K562 (cell line): Measurements from ENCODE around the gene CSNK1D. TPM values are rescaled to one million over a fixed set of nuclear protein-coding genes. Genes with fewer than 3 reads are reported as not detected.

Experiments used
- ARID1B ChIP-seq: fragments of 450-650 bp; IDR thresholded peaks from 2 replicates; pipeline ENCODE4 v1.6.1; 2016; ENCODE audit warnings: antibody characterized with exemption, mild to moderate bottlenecking, inconsistent platforms
- ATF7 ChIP-seq: fragments of 450-650 bp; IDR thresholded peaks from 2 replicates; pipeline ENCODE4 v1.7.1; 2014; ENCODE audit warnings: mild to moderate bottlenecking, moderate library complexity
- BHLHE40 ChIP-seq: IDR thresholded peaks from 2 replicates; pipeline ENCODE4 v1.6.1; 2011; ENCODE audit warnings: low read length, improper control_type of control experiment
- FOSL1 ChIP-seq: fragments of 200-800 bp; sonication (Bioruptor generic); conservative IDR thresholded peaks from 2 replicates; pipeline ENCODE4 v1.6.1; 2016; ENCODE audit warnings: missing genetic modification characterization, missing compliant biosample characterization
- HMBOX1 ChIP-seq: sonication (generic); IDR thresholded peaks from 2 replicates; pipeline ENCODE4 v1.6.1; 2016
- JUNB ChIP-seq: fragments of 450-650 bp; formaldehyde crosslinking; conservative IDR thresholded peaks from 2 replicates; pipeline ENCODE4 v1.4.0; 2020; ENCODE audit warnings: mild to moderate bottlenecking
- JUND ChIP-seq, 2 experiments: IDR thresholded peaks; 2 replicates in 1 of 2; 3 replicates in 1 of 2; pipeline ENCODE4 v1.6.1; 2011; ENCODE audit warnings: borderline replicate concordance in 2 of 2, low read depth in 2 of 2, low read length in 2 of 2, improper control_type of control experiment in 1 of 2, missing biosample characterization in 1 of 2, missing genetic modification characterization in 1 of 2, missing genetic modification reagents in 1 of 2
- MBD2 ChIP-seq: sonication (generic); IDR thresholded peaks from 2 replicates; pipeline ENCODE4 v1.6.1; 2016; ENCODE audit warnings: low read depth, borderline replicate concordance
- NRF1 ChIP-seq, 2 experiments: fragments of 450-650 bp; IDR thresholded peaks in 1 of 2; conservative IDR thresholded peaks in 1 of 2; 2 replicates each; pipeline ENCODE4 v1.6.1; 2014; ENCODE audit warnings: mild to moderate bottlenecking in 2 of 2
- POLR2G ChIP-seq: fragments of 200-400 bp; formaldehyde crosslinking; IDR thresholded peaks from 2 replicates; pipeline ENCODE4 v1.6.1; 2017; ENCODE audit warnings: low read depth, mild to moderate bottlenecking, antibody characterized with exemption, low read length, moderate library complexity
- SIX5 ChIP-seq, 2 experiments: IDR thresholded peaks; 2 replicates each; pipeline ENCODE4 v1.6.1; 2011; ENCODE audit warnings: low read length in 2 of 2, borderline replicate concordance in 1 of 2, low read depth in 1 of 2, mild to moderate bottlenecking in 1 of 2, moderate library complexity in 1 of 2; ENCODE audit not compliant: insufficient read depth in 1 of 2
- TARDBP ChIP-seq: fragments of 450-650 bp; IDR thresholded peaks from 2 replicates; pipeline ENCODE4 v1.6.1; 2016
- ZBTB33 ChIP-seq: sonication (generic); formaldehyde crosslinking; IDR thresholded peaks from 2 replicates; pipeline ENCODE4 v1.8.1; 2023; ENCODE audit warnings: mild to moderate bottlenecking, missing genetic modification reagents
- ZNF395 ChIP-seq: fragments of 200-800 bp; sonication (Bioruptor generic); IDR thresholded peaks from 2 replicates; pipeline ENCODE4 v1.6.1; 2017; ENCODE audit warnings: missing genetic modification characterization, missing compliant biosample characterization
- polyA plus RNA-seq, 8 experiments: library from polyadenylated mRNA; depleted of rRNA in 4 of 8; stranded (reverse) in 5 of 8; unstranded in 3 of 8; fragments of >200 nt; fragmentation: Nextera tagmentation in 2 of 8; fragmentation: Illumina TruSeq in 1 of 8; extraction: Ambion mirVana in 2 of 8; extraction: Trizol in 1 of 8; gene quantifications; 2 replicates each; pipeline versions ENCODE4 v1.2.1 to v1.2.3, GENCODE V29; 2011 to 2014; ENCODE audit warnings: inconsistent platforms in 1 of 8, missing spikeins in 1 of 8
- total RNA-seq, 7 experiments: library from RNA; depleted of rRNA in 6 of 7; stranded (reverse); fragments of >200 nt in 6 of 7; fragmentation: Illumina TruSeq in 2 of 7; extraction: Trizol in 2 of 7; gene quantifications; 2 replicates each; pipeline versions ENCODE4 v1.2.1 to v1.2.3, GENCODE V29; 2011 to 2021; ENCODE audit warnings: low replicate concordance in 1 of 7
- TF ChIP-seq, protein P1 (sequence below): fragments of 450-650 bp; IDR thresholded peaks from 2 replicates; pipeline ENCODE4 v1.6.1; 2017; ENCODE audit warnings: antibody characterized with exemption, mild to moderate bottlenecking
- TF ChIP-seq, protein P2 (sequence below): sonication (generic); formaldehyde crosslinking; IDR thresholded peaks from 2 replicates; pipeline ENCODE4 v1.8.0; 2022; ENCODE audit warnings: mild to moderate bottlenecking, missing genetic modification reagents

Gene CSNK1D
- total and polyA plus RNA-seq, 9 of the 15 experiments (the other 6 are each of a cell fraction or from before 2014, with no cell fraction given), result 6.5 to 133 (median 41.3) TPM

DNA sequence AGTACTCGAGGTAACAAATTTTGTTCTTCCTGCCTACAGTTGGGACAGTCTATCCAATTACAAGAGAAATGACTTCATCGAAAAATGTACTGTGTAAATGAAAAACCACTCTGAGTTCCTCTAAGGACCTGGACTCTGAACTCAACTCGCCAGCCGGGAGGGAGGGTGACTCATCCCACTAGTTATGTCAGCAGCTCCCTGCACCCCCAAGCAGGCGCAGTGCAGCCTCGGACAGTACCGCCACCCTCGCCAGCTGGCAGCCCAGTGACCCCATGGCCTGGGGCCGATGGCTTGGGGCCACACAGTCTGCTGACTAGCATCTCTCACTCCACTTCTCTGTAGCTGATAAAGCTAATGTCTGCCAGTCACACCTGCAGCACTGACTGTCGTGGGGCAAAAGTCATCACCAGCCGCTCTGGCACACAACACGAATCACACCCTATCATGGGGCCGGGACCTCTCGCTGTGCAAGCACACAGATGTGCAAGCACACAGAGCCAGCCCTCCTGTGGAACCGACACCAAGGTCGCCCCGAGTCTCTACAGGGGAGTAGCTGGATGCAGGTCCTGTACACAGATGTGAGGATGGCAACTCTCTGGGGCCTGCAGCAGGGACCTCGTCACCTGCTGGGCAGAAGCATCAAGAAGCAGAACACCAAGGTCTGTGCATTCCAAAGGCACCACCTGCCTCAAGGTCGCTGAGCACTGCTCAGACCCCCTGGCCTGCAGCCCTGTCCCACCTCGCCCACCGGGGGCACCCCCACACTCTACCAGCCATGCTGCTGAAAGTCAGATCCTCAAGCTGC lies 5.7 kb downstream of the CSNK1D start (continued):
- TF ChIP-seq TARDBP (no peak), SIX5 (IDR thresholded peaks at IDR 0.05; ENCODE audit: borderline replicate concordance in 1 of 2, insufficient read depth in 1 of 2, low read depth in 1 of 2, low read length in 2 of 2) (no peak), FOSL1 (peak; percentile 96), JUND (IDR thresholded peaks at IDR 0.05; ENCODE audit: borderline replicate concordance, low read depth, low read length) (peak; percentile 98), JUND (tag; IDR thresholded peaks at IDR 0.05; ENCODE audit: borderline replicate concordance, low read depth, low read length) (peak; percentile 97), JUNB (CRISPR knock-in tag) (0 out of 2 replicates have a peak, but pooled peaks have one; percentile 55), ZNF395 (CRISPR knock-in tag) (0 out of 2 replicates have a peak, but pooled peaks have one; percentile 45), MBD2 (no peak), NRF1 (conservative IDR thresholded peaks at IDR 0.05 in 1 of 2, IDR thresholded peaks at IDR 0.05 in 1 of 2) (peak; percentile 86 to 88), ATF7 (peak; percentile 87; the same call in 1 of the 2 replicates), ARID1B (peak; percentile 56; the same call in 1 of the 2 replicates), BHLHE40 (0 out of 2 replicates have a peak, but pooled peaks have one; percentile 11), POLR2G (peak; percentile 67), HMBOX1 (peak; percentile 72), ZBTB33 (CRISPR knock-in tag) (0 out of 2 replicates have a peak, but pooled peaks have one; percentile 15)
- TF ChIP-seq, protein P1, sequence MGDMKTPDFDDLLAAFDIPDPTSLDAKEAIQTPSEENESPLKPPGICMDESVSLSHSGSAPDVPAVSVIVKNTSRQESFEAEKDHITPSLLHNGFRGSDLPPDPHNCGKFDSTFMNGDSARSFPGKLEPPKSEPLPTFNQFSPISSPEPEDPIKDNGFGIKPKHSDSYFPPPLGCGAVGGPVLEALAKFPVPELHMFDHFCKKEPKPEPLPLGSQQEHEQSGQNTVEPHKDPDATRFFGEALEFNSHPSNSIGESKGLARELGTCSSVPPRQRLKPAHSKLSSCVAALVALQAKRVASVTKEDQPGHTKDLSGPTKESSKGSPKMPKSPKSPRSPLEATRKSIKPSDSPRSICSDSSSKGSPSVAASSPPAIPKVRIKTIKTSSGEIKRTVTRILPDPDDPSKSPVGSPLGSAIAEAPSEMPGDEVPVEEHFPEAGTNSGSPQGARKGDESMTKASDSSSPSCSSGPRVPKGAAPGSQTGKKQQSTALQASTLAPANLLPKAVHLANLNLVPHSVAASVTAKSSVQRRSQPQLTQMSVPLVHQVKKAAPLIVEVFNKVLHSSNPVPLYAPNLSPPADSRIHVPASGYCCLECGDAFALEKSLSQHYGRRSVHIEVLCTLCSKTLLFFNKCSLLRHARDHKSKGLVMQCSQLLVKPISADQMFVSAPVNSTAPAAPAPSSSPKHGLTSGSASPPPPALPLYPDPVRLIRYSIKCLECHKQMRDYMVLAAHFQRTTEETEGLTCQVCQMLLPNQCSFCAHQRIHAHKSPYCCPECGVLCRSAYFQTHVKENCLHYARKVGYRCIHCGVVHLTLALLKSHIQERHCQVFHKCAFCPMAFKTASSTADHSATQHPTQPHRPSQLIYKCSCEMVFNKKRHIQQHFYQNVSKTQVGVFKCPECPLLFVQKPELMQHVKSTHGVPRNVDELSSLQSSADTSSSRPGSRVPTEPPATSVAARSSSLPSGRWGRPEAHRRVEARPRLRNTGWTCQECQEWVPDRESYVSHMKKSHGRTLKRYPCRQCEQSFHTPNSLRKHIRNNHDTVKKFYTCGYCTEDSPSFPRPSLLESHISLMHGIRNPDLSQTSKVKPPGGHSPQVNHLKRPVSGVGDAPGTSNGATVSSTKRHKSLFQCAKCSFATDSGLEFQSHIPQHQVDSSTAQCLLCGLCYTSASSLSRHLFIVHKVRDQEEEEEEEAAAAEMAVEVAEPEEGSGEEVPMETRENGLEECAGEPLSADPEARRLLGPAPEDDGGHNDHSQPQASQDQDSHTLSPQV, result peak; percentile 33; the same call in 1 of the 2 replicates
- TF ChIP-seq, protein P2, sequence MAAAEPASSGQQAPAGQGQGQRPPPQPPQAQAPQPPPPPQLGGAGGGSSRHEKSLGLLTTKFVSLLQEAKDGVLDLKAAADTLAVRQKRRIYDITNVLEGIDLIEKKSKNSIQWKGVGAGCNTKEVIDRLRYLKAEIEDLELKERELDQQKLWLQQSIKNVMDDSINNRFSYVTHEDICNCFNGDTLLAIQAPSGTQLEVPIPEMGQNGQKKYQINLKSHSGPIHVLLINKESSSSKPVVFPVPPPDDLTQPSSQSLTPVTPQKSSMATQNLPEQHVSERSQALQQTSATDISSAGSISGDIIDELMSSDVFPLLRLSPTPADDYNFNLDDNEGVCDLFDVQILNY (CRISPR knock-in tag), result peak; percentile 67; the same call in 1 of the 2 replicates
